Left ventricle myocardium inferior (tissue), 1 donor: Measurements from ENCODE around the gene BAG1. TPM values are rescaled to one million over a fixed set of nuclear protein-coding genes. Genes with fewer than 3 reads are reported as not detected.

ENCODE experiments used
- DNase-seq: peaks from one replicate; pipeline ENCODE4 v3.0.0-alpha.2; 2020
- H3K27ac ChIP-seq: fragments of 200-600 bp; replicated peaks from 2 replicates; pipeline ENCODE4 v1.8.0; 2021
- H3K27me3 ChIP-seq: fragments of 200-600 bp; 2 replicates; pipeline ENCODE4 v1.8.0; 2021; ENCODE audit warnings: low read depth
- H3K36me3 ChIP-seq: fragments of 200-600 bp; 2 replicates; pipeline ENCODE4 v1.8.0; 2021
- H3K4me1 ChIP-seq: fragments of 200-600 bp; 2 replicates; pipeline ENCODE4 v1.8.0; 2021
- H3K4me3 ChIP-seq: fragments of 200-600 bp; 2 replicates; pipeline ENCODE4 v1.8.0; 2021; ENCODE audit warnings: mild to moderate bottlenecking, moderate library complexity
- H3K9me3 ChIP-seq: fragments of 200-600 bp; replicated peaks from 2 replicates; pipeline ENCODE4 v1.8.0; 2021
- intact Hi-C: fragments of 100-400 bp; cut with micrococcal nuclease; formaldehyde crosslinking; loops from one replicate; pipeline ENCODE4 v1.11.0; 2022
- total RNA-seq: library from RNA; stranded (reverse); fragmentation: NEBNext Ultra II Directional; extraction: Animal tissue kit (Norgen Biotek cat#: 25700); gene quantifications from one replicate; pipeline ENCODE4 v1.2.1, GENCODE V29; 2021
- TF ChIP-seq, protein P1 (sequence below): fragments of 200-600 bp; IDR thresholded peaks from 2 replicates; pipeline ENCODE4 v1.8.0; 2021; ENCODE audit warnings: antibody characterized with exemption, mild to moderate bottlenecking, borderline replicate concordance
- donor health status: DM: no; HTN: yes; CAD: no; lungs with severe emphysema.

Gene BAG1
- total RNA-seq, 1 donor from 2014 or later: 138 TPM

DNA sequence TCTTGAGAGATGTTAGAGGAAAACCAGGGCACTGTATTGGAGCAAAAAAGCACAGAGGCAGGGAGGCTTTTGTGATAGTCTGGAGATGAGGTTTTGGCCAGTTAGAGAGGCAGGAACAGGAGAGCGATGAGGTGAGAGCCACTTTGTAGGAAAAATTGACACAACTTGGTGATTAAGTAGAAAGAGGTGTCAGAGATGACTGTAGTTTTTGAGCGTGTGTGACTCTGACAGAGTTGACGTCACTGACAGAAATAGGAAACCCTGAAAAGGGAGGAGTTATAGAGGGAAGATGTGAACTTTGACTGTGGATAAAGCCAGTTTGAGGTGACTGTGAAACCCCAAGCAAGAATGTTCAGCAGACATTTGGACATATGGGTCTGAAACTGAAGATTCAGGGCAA lies 41.5 kb upstream of the BAG1 start:
- no peak for DNase-seq
- Histone ChIP-seq H3K4me3 (no peak overlapping the region), H3K9me3 (no peaks in the 10 kb centered on the region), H3K27me3 (no peaks in the 10 kb centered on the region), H3K4me1 (peaks cover 21% of the 10 kb centered on the region), H3K36me3 (peaks cover 100% of the 10 kb centered on the region), H3K27ac (no peak overlapping the region)
- intact Hi-C loops: no loop called here
- TF ChIP-seq, protein P1, sequence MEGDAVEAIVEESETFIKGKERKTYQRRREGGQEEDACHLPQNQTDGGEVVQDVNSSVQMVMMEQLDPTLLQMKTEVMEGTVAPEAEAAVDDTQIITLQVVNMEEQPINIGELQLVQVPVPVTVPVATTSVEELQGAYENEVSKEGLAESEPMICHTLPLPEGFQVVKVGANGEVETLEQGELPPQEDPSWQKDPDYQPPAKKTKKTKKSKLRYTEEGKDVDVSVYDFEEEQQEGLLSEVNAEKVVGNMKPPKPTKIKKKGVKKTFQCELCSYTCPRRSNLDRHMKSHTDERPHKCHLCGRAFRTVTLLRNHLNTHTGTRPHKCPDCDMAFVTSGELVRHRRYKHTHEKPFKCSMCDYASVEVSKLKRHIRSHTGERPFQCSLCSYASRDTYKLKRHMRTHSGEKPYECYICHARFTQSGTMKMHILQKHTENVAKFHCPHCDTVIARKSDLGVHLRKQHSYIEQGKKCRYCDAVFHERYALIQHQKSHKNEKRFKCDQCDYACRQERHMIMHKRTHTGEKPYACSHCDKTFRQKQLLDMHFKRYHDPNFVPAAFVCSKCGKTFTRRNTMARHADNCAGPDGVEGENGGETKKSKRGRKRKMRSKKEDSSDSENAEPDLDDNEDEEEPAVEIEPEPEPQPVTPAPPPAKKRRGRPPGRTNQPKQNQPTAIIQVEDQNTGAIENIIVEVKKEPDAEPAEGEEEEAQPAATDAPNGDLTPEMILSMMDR: no peak

GRCh38 chr9:33304362-33304761 lies 39.9 kb upstream of the BAG1 start:
- intact Hi-C loops: no loop called here
- H3K9me3 ChIP-seq: no peaks in the 10 kb centered on the region
- no peak overlapping the region for H3K27ac ChIP-seq
- DNase-seq: no peak
- TF ChIP-seq, protein P1: no peak
- H3K27me3 ChIP-seq: no peaks in the 10 kb centered on the region
- peaks cover 97% of the 10 kb centered on the region for H3K36me3 ChIP-seq
- peaks cover 26% of the 10 kb centered on the region for H3K4me1 ChIP-seq
- H3K4me3 ChIP-seq: no peak overlapping the region

GRCh38 chr9:33300546-33300945 lies 36.0 kb upstream of the BAG1 start:
- intact Hi-C loops: no loop called here
- no peak for DNase-seq
- TF ChIP-seq, protein P1: no peak
- Histone ChIP-seq H3K27ac (peak overlapping the region; percentile 28), H3K9me3 (no peaks in the 10 kb centered on the region), H3K4me1 (peaks cover 64% of the 10 kb centered on the region), H3K36me3 (peaks cover 94% of the 10 kb centered on the region), H3K27me3 (no peaks in the 10 kb centered on the region), H3K4me3 (no peak overlapping the region)

DNA sequence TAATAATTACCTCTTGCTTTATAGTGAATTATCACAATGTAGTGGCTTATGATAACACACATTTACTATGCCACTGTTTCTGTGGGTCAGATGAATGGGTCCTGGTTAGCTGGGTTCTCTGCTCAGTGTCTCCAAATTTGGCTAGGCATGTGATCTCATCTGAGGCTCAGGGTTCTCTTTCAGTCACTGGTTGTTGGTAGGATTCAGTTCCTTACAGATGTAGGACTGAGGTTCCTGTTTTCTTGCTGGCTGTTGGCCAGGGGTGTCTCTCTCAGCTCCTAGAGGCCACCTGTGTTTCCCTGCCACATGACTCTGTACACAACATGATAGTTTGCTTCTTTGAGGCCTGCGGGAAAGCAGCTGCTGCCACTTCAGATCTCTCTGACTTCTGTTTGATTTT lies 32.9 kb upstream of the BAG1 start:
- peak overlapping the region; percentile 45 for H3K27ac ChIP-seq
- no peaks in the 10 kb centered on the region for H3K9me3 ChIP-seq
- DNase-seq: peak; percentile 29
- peaks cover 95% of the 10 kb centered on the region for H3K4me1 ChIP-seq
- no peaks in the 10 kb centered on the region for H3K27me3 ChIP-seq
- H3K36me3 ChIP-seq: peaks cover 85% of the 10 kb centered on the region
- intact Hi-C loops: no loop called here
- TF ChIP-seq, protein P1: no peak
- peak overlapping the region; percentile 5 for H3K4me3 ChIP-seq

DNA sequence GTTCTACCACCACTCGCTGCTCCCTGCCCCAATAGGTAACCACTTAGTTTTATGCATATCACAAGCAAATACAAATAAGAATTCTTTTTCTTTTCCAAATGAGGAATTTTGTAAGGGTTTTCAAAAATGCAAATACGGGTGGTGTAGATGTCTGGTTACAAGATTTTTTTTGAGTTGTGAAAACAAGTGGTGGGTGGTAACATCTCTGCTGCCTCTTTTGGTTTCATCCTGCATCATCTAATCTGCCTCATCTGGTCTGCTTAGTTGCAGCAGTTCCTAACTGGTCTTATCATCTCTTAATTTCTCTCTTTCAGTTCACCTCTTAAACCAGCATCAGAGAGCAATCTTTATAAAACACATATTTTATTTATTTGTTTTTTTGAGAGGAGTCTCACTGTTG lies 31.1 kb upstream of the BAG1 start:
- Histone ChIP-seq H3K9me3 (no peaks in the 10 kb centered on the region), H3K36me3 (peaks cover 70% of the 10 kb centered on the region), H3K4me3 (no peak overlapping the region), H3K27me3 (no peaks in the 10 kb centered on the region), H3K4me1 (peaks cover 99% of the 10 kb centered on the region), H3K27ac (no peak overlapping the region)
- no peak for DNase-seq
- TF ChIP-seq, protein P1: no peak
- intact Hi-C loops: no loop called here
